GM18873 (cell line): ENCODE data around the gene C1orf159.
"Not testable (repeated sequence)": the region's sequence is repeated elsewhere in the genome, so short reads cannot be mapped to it uniquely, and the experiment has no call there.

Source experiments
- ATAC-seq: cut with Tn5 transposase; IDR thresholded peaks from one replicate; pipeline ENCODE4 v1.9.1; 2021; ENCODE audit warnings: mild to moderate bottlenecking, moderate library complexity, moderate number of reproducible peaks; ENCODE audit not compliant: unreplicated experiment, low FRiP score

Gene C1orf159

DNA sequence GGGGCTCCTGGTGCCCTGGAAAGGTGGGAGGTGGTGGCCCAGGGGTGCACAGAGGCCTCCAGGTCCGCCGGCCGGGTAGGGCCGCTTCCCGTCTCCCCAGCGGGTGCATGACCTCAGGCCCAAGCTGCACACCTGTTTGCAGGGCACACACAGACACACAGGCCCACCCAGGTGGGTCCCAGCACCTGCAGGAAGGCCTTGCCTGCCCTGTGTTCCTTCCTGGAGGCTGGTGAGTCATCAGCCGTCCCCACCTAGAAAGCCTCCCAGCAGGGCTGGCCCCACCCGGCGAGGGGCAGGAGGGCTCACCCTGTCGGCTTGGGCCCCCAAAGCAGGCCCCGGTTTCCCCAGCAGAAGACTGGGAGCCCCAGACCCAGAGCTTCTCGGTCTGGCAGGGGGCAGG, 34.2 kb upstream of the C1orf159 start:
- no peak for ATAC-seq

DNA sequence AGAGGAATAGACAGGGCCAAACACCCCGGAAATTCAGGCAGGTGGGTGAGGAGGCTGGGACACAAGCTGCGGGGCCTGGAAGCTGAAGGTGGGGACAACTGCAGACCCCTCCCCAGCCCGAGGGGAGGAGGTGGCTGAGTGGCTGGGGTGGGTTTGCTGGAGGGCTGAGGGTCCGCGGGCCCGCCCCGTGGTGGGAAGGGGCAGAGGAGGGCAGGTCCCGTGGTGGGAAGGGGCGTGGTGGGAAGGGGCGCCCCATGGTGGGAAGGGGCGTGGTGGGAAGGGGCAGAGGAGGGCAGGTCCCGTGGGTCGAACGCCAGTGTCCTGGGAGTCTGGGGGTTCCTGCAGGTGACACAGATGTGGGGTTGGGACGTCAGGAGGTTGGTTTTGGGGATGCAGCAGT, 33.5 kb upstream of the C1orf159 start:
- no peak for ATAC-seq

DNA sequence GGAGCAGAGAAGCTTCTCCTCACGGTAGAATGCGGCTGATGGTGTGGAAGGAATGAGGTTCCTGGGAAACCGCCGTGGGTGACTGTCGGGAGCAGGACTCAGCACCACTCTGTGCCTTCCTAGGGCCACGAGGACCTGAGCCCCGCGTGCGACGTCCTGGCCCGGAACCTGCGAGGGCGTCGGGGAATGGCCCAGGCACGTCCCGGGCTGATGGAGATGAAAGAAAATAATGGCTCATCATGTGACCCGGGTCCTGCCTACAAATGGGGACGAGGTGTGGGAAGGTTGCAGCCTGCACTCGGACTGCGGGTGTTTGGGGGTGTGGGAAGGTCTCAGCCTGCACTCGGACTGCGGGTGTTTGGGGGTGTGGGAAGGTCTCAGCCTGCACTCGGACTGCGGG, 32.7 kb upstream of the C1orf159 start:
- no peak for ATAC-seq

DNA sequence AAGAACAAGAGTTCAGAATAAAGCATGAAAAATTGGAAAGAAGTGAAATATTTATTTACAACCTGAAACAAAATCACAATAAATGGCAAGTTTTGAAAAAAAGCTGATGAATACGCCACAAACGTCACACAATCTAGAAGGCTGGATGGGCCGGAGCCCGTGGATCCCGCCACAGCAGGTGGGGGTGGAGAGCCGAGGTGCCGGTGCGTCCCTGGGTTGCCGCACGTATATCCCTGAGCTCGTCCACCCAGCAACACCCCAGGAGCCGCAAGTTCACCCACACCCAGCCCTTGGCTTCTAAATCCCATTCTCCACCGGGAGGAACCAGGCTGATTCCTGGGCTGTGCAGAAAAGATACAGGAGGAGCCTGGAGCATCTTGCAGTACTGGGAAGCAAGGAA, 32.2 kb upstream of the C1orf159 start:
- ATAC-seq, result no peak

DNA sequence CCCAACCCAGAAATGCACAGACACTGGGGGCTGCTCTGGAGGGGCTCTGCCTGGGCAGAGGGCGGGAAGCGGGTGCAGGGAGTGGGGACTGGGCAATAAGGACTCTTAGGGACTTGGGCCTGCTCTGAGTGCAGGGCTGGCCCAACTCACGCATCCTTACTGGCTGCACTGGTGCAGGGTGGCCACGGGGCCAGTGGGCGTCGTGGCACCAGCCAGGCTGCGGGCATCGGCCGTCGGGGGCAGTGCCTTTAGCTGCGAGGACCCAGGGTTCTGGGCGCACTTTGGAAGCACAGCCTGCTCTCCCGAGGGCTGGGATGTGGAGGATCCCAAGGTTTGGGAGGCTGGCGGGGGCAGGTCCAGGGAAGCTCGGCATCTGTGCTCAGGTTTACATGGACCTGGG, 30.7 kb upstream of the C1orf159 start:
- no peak for ATAC-seq

DNA sequence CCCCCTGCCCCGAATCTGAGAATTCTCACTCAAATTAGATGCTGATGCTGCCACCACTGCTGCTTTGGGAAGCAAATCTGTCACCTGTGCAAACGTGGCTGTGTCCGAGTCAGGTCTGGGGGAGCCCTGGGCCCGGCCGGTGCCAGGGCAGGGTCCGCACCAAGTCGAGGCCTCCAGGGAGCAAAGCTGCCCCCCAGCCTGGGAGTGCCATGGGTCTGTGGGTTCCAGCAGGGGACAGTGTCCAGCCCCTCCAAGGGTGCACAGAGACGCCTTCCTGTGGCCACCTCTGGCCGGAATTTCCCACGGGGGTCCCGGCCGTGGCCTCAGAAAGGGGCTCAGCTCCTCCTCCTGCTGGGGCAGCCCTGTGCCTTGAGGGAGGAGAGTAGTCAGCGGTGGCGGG, 30.1 kb upstream of the C1orf159 start:
- no peak for ATAC-seq

DNA sequence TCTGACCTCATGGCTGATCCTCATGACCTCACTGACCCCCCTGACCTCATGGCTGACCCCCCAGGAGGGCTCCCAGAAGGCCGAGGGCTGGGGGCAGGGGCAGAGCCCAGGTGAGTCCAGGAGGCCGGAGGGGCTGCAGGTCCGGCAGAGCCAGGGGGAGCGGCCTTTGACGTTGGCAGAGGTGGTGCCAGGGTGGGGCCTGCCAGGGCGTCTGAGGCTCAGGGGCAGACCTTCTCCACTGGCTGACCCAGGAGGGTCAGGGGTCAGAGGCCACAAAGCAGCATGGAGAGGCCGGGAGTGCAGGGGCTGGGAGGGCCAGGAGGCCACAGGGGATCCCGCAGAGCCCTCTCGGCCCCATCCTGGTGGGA, 29.6 kb upstream of the C1orf159 start:
- no peak for ATAC-seq

DNA sequence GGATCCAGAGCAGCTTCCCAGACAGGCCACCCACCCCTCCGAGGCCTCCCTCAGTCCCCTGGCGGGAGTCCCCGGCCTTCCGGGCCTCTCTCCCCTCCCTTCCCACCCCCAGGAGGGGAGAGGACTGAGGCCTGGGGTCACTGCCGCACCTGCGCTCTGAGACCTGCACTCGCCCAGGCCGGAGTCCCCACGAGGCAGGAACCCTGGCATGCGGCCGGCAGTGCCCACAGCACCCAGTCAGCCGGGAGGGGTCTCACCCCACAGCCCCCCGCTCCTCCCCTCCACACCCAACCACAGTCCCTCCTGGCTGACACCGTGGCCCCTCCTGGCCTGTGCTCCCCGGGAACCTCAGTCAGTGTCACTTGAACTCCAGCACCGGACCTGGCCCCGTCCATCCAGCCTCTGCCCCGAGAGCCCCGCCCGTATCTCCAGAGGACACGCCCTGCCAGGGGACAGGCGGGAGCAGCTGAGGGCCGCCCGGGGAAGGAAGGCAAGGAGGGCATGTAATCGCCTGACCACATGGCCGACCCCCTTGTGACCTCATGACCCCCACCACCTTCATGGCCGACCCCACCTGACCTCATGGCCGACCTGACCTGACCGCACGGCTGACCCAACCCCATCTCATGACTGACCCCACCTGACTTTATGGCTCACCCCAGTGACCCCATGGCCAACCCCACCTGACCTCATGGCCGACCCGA, 29.1 kb upstream of the C1orf159 start:
- ATAC-seq, result no peak

DNA sequence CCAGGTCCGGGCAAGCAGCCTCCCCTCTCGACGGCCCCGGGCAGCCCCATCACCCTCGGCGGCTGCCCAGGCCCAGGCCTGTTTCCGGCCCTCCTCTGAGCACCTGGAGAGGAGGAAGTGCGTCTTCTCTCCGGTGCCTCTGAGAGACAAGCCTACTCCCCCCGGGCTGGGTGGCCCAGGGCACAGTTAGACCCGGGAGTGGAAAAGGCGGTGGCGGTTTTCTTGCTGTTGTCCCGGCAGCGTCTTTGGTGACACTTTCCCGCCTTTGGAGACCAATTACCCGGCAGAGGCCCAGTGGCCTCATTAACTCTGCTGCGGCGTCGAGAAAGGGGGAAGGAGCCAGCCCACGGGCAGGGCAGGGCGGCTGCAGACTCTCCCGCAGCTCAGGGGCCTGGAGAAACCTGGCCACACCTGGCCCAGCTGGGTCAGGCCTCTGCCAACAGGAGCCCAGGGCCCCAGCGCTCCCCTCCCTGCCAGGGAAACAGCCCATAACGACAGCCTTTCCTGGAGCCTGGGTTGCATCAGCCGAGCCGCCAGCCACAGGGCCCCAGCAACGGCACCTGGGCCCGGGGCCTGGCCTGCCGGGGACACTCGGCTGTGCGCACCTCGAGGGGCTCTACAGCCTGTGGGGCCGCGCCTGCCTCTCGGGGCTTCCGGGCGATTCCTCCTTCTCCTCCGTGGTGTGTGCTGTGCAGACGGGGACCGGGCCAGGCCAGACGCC, 28.4 kb upstream of the C1orf159 start:
- no peak for ATAC-seq

DNA sequence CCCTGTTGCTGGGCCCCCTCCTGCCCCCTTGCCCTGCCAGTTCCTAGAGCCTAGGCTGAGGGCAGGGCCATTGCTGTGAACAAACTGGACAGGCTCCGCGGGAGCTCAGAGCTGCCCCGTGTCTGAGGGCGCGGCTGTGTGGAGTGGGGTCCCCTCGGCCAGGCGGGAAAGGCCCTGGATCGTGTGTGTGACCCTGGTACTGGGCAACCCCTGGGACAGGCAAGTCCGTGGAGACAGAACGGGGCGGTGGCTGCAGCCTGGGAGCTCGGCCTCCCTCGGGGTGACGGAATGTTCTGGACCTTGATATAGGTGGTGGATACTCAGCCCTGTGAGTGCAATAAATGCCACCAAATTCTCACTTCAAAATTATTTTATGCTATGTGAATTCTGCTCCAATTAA, 27.7 kb upstream of the C1orf159 start:
- no peak for ATAC-seq

DNA sequence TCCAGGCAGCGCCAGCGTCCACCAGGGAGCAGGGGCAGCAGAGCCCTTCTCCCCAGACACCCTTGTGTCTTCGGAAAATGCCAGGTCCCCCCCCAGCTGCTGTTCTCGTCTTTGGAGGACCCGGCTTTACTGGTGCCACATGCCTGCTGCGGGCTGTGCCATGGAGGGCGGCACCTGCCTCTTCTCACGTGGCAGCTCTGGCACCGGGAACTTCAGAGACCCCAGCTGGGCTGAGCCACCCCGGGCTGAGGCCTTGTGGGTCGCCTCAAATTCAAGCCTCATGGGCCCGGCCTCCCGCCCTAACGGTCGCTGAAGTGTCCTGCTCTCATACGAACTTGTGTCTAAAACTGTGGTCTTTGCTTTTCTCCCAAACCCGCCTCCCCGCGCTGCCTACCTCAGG, 27.0 kb upstream of the C1orf159 start:
- no peak for ATAC-seq

DNA sequence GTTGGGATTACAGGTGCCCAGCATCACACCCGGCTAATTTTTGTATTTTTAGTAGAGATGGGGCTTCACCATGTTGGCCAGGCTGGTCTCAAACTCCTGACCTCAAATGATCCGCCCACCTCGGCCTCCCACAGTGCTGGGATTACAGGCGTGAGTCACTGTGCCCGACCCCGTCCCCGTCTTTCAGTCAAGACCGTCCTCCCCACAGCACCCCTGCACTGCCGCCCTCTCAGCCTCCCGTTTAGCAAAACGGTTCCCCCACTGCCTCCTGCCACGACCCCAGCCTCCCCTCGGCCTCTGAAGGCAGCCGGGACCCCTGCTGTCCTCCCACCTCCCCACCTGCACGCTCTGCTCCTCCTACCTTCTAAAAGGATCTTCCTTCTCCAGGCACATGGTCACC, 26.5 kb upstream of the C1orf159 start:
- not testable (repeated sequence) for ATAC-seq

DNA sequence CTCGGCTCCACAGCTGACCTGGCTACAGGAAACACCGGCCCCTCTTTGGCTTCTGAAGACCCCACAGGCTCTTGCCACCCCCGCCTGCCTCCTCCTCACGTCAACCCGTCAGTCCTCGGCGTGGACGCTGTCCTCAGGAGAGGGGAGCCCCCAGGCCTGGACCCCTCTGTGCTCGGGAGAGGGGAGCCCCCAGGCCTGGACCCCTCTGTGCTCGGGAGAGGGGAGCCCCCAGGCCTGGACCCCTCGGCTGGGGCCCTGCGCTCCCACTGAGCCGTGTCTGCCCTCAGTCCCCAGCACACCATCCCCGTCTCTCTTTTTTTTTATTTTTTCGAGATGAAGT, 26.0 kb upstream of the C1orf159 start:
- ATAC-seq, result no peak

DNA sequence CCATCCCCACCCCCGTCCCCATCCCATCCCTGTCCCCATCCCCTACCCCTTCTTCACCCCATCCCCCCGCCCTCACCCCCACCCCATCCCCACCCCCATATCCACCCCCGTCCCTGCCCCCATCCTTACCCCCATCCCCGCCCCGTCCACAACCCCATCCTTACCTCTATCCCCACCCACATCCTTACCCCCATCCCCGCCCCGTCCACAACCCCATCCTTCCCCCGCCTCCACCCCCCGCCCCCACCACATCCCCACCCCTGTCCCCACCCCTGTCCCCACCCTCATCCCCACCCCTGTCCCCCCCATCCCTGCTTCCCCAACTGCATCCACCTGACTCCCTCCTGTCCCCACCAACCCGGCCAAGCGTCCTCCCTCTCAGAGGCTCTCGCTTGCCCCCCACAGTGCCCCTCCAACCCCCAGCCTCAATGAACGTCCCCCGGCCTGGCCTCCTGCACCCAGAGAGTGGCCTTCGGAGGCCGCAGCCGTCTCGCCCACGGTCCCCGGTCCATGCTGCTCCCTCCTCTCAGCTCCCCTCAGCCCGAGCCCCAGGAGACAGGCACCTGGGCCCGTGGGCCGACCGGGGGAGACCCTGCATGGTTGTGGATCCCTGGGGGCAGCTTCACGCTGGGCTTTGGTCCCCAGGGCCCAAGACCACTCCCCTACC, 25.5 kb upstream of the C1orf159 start:
- ATAC-seq, result no peak

DNA sequence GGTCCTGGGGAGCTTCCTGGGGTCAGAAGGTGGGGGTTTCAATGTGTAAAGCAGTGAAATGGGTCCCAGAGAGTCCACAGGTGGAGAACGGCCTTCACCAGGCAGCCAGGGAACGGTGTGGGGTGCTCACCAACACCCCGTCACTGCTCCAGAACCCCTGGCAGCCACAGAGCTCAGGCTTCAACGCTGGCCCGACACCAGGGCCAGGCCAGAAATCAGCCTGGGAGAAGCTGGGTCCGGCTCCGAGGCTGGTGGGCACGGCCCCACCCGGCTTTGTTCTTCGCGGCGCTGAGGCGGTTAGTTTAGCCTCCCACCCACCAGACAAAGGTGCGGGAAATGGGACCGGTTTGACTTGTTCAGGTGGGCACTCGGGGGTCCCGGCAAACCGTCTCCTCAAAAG, 24.8 kb upstream of the C1orf159 start:
- ATAC-seq, result no peak

DNA sequence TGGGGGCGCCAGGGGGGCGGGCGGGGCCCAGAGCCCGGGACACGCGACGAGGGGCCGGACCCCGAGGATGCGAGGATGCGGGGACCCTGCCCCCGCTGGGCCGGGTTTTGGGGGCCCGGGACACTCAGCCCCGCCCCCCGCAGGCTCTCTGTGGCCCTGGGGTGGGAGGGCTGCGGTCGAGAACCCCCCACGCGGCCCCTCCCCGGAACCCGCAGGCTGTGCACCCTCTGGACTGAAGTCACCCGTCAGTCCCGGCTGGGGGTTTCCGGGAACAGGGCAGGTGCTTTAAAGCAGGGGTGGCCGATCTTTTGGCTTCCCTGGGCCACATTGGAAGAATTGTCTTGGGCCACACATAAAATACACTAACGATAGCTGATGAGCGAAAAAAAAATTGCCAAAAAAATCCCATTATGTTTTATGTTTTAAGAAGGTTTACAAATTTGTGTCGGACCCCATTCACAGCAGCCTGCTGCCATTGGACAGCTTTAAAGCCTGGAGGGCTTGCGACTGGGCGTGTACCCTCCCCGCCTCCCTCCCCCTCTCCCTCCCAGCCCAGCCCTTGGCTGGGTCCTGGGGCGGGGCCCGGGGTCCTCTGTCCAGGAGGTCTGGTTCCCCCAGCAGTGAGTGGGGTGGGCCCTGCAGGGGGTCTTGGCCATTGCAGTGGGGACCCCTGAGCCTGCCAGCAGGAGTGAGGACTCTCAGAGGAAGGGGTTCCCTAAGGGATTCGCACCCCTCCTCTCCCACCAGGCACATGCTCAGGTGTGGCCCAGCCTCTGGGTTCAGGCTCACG, 21.6 kb upstream of the C1orf159 start:
- ATAC-seq, result no peak

DNA sequence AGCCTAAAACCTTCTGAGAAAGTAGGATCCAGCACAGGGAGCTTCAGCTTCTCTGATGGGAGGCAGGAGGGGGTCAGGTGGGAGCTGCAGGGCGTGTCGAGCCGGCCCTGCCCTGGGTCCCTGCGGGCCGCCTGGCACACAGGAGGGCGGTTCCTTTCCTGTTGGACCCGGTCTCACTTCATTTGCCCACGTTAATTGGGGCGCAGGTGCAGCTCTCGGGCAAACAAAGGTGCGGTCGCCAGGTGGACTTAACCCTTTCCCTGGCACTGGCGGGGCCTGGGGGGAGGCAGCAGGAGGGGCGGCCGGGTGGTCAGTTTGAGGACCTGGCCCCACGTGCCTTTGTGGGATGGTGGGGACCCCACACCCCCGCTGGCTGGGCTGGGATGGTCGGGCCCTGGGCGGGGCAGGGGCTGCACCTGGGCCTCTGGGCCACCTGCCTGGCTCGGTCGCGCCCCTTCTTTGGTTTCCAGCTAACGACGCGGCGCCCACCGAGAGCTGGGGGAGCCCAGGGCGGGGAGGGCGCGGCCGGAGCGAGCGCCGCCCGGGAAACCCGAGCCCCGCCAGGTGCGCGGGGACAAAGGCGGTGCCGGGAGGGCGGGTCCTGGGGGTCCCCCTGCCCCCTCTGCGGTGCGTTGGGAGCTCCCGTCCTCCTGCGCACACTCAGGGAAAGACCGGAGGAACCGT, 20.8 kb upstream of the C1orf159 start:
- ATAC-seq, result no peak

DNA sequence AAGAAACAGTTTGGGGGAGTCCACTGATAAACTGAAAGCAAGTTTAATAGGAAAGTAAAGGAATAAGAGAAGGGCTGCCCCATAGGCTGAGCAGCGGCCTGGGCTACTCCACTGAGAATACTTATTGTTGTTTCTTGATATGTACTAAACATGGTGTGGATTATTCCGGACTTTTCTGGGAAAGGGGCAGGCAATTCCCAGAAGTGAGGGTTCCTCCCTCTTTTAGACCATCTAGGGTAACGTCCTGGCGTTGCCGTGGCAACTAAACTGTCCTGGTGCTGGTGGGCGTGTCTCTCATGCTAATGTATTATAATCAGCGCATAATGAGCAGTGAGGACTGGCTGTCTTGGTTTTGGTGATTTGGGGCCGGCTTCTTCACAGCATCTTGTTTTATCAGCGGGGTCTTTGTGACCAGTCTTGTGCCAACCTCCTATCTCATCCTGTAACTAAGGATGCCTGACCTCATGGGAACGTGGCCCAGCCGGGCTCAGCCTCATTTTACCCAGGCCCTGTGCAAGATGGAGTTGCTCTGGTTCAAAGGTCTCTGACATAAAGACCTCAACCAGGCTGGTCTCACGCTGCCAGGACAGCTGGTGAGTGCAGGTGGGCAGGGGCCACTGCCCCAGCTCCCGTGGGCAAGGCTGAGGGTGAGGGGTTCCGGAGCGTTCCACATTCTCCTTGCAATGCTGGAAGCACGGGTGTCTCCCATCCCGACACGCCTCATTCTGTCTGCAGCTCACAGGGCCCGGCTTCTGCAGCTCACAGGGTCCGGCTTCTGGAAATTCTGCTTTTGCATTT, 19.6 kb upstream of the C1orf159 start:
- no peak for ATAC-seq

DNA sequence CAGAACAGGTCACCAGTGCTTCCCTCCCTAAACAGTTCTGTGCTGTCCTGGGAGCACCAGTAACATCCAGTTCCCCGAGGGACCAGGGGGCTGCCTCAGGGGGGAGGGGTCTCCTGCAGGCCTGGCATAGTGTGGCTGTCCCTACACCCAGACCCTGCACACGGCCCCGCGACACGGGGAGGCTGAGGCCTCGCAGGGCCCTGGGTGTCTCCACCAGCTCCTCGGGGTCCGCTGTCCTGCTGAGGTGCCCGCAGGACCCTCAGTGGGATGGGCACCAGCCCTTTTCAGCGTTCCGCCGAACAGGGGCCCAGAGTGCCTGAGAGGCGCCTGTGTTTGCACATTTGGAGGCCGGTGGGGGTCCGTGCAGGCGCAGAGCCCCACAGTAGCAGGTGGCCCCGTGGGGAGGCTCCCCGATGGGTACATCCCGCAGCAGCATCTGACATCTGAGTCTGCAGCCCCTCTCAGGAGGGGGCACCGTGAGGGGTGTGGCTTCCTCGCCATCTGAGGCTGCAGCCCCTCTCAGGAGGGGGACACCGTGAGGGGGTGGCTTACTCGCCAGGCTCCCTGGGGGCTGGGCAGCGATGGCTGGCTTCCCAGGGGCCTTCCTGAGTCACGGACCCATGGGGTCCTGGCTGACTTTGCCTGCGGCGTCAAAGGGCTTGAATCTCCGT, 18.5 kb upstream of the C1orf159 start:
- ATAC-seq, result no peak
